NCI-H2107 treated with DMSO at 0.1 percent for 48 hours (cell line): ENCODE measurements around the gene ANAPC5.

Experiments
- DNase-seq: peaks from one replicate; lab custom pipeline; 2025; ENCODE audit not compliant: unreplicated experiment; lab: John Stamatoyannopoulos, UW

ANAPC5 gene

DNA sequence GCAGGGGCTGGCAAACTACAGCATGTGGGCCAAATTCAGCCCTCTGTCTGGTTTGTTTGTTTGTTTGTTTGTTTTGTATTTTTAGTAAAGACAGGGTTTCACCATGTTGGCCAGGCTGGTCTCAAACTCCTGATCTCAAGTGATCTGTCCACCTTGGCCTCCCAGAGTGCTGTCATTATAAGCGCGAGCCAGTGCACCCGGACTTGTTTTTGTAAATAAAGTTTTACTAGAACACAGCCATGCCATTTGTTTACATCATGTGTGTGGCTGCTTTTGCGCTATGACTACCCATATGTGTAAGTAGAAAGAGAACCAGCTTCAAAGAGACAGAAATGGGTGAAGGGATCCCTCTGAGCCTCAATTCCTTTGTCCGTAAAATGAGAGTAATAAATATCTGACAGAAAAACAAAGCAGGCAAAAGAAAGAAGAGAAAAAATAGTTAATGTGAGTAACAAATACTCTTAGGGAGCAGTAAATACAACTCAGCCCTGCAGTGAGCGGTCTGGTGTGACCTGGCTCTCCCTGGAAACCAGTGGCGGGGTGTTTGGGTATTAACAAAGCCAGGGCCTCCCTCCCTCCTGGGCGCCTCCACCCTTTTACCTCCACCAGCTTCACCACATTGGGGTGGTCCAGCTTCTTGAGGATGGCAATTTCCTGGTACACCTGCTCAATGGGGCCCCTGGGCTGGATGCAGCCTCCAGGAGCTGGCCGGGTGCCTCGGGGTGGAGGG lies 88.8 kb downstream of the ANAPC5 start:
- no peak for DNase-seq

DNA sequence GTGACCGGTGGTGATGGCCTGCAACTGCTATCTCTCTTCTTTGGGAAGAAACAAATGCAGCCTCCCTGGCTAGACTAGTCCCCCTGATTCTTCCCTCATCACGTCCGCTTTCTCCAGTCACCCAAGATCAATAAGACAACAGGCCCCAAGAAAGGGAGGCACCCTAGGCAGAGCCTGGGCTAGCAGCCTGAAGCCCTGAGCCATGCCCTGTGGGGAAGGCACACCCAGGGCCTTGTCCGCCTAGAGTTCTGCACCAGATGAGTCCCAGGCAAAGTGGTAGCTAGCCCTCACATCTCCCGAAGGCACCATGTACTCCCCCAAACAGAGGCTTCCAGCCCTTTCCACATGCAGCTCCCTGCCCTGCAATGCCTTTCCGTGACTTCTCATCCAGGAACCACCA lies 90.8 kb downstream of the ANAPC5 start:
- DNase-seq, result no peak

DNA sequence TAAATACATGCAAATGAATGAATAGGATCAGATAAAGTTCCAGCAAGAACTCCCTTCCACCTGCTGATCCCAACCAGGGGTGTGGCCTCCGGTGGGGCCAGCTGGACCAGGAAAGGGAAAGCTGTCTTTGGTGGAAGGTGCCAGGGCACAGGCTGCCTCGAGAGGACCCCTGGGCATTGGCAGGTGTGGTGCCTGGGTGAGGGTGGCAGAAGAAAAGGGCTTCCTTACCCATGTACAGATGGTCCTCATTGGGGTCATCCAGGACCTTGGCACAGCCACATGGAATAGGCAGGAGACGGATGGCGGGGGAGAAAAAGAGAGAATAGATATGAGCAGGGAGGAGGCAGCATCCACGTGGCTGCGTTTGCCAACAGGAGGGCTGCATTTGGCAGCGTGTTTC lies 92.1 kb downstream of the ANAPC5 start:
- no peak for DNase-seq

DNA sequence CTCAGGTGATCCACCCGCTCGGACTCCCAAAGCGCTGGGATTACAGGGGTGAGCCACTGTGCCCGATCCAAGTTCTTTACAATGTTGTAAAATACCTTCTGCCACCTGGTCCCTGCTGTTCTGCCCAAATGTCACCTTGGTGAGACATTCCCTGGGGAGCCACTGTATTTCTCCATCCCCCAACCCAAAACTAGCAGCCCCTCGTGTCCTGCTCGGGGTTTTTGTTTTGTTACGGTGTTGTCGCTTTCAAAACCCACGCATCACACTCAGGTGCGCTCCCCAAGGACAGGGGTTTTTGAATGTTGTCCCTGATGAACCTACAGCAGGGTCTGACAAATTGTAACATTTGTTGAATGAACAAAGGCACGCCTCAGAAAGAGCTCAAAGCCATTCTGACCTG lies 93.1 kb downstream of the ANAPC5 start:
- DNase-seq, result no peak
